RCC 7860 (cell line): ENCODE measurements around the gene PSMD8.
"Not testable (repeated sequence)": the region's sequence is repeated elsewhere in the genome, so short reads cannot be mapped to it uniquely, and the experiment has no call there.

Experiments used
- DNase-seq: peaks from one replicate; pipeline ENCODE4 v3.0.0-alpha.2; 2015; ENCODE audit warnings: low spot score
- FAIRE-seq: peaks from 2 replicates; lab custom pipeline; 2012; peaks lifted over from hg19 to GRCh38; lab: Jason Lieb, UNC

PSMD8 gene

DNA sequence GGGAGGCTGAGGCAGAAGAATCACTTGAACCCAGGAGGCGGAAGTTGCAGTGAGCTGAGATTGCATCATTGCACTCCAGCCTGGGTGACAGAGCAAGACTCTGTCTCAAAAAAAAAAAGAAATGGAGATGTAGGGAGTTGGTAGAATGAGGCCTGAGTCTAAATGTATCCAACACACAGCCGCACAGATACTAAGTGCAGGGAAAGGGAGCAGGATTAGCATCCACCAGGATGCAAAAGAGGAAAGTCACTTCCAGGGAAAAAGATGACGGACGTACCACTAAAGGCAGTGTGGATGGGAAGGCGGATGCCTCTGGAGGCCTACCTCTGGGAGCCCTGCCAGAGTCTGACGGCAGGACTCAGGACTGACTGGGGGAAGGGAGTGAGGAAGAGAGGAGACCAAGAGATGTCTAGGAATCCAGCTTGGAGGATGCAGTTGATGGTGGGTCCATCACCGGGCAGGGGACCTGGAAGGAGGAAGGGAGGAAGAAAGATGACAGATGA, 35.3 kb downstream of the PSMD8 start:
- no peak for DNase-seq
- FAIRE-seq = no peak

DNA sequence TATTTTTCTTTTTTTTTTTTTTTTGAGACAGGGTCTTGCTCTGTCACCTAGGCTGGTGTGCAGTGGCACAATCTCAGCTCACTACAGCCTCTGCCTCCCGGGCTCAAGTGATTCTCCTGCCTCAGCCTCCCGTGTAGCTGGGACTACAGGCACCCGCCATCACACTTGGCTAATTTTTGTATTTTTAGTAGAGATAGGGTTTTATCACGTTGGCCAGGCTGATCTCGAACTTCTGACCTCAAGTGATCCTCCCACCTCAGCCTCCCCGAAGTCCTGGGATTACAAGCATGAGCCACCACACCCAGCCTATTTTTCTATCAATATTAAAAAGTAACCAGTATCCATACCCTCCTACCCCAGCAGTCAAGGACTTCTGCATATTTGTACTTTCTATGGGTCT, 36.0 kb downstream of the PSMD8 start:
- FAIRE-seq, DNase-seq: not testable (repeated sequence)

DNA sequence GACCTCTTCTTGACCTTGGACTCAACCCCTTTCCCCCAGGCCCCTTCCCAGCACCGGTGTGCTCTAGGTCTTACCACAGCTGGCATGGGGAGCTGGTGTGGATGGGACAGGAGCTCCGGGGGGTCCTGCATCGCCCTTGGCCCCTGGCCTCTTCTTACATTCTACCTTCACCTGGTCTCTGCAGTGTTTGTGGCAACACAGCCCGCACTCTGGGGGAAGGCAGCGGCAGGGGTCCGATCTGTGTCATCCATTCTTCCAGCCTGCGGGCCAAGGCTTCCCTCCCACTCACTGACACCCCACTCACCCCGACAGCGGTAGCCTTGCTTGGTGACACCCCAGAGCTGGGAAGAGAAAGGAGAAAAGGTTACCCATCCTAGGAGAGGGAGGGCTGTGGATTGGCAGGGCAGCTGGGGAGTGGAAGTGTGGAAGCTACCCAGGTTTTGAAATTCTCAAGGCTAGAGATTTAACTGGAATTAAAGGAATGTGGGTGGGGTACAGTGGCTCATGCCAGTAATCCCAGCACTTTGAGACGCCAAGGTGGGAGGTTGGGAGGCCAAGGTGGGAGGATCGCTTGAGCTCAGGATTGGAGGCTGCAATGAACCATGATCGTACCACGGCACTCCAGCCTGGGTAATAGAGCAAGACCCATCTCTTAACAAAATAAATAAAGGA, 36.8 kb downstream of the PSMD8 start:
- FAIRE-seq (no peak), DNase-seq (no peak)

DNA sequence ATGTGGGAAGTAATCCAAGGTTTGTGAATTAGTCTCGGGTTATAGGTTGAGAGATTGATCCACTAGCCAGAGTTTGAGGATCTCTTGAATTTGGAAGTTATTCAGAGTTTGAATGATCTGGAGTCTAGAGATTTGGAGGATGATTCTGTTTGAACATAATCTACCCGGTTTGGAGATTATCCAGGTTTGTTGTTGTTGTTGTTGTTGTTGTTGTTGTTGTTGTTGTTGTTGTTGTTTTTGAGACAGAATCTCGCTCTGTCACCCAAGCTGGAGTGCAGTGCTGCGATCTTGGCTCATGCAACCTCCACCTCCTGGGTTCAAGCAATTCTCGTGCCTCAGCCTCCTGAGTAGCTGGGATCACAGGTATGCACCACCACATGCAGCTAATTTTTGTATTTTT, 37.5 kb downstream of the PSMD8 start:
- not testable (repeated sequence) for DNase-seq, FAIRE-seq

DNA sequence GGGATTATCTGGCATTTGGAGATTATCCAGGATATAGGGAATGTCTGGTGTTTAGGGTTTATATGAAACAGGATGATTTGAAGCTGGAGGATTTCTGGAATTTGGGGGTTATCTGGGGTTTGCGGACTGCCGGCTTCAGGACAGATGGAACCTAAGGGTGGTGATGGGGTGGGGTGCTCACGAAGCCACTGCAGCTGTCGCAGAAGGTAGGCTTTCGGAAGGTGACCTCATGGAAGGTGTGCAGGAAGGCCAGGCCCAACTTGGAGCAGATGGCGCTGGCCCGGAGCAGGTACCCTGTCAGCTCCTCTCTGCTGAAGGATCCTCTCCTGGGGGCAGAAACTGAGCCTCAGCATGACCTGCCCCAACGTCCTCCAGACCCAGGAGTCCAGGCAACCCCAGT, 38.1 kb downstream of the PSMD8 start:
- no peak for FAIRE-seq
- no peak for DNase-seq

DNA sequence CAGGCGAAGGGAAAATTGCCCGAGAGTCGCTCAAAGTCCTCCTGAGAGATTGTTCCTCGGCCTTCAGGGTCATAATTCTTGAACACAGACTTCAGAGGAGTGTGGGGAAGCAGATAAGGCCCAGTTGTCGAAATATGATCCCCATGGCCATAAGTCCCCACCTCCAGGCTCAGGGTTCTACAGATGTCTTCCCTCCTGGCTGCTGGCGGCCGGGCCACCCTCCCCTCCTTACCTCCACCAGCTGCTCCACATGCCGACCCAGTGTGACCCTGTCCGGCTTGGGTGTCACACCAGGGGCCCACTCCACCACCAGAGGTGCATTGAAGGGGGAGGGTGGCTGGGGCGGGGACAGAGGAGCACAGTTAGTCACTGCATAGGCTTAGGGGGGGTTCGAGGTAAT, 38.6 kb downstream of the PSMD8 start:
- no peak for DNase-seq
- no peak for FAIRE-seq

DNA sequence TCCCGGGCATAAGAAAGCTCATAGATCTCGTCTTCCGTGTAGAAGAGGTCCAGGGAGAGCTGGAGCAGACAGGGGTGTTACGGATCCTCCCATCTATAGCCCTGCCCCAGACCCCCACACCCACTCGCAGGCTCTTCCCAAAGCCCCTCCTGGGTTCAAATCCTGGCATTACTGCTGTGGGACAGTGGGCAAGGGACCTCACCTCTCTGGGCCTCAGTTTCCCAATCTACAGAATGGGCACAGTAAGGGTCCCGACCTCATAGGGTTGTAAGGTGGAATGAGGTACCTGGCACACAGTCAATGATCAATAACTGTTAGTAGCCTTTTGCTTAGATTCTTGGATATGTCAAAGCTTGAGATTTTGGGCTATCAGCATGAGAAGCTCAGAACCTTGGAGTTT, 39.0 kb downstream of the PSMD8 start:
- FAIRE-seq (no peak), DNase-seq (no peak)

DNA sequence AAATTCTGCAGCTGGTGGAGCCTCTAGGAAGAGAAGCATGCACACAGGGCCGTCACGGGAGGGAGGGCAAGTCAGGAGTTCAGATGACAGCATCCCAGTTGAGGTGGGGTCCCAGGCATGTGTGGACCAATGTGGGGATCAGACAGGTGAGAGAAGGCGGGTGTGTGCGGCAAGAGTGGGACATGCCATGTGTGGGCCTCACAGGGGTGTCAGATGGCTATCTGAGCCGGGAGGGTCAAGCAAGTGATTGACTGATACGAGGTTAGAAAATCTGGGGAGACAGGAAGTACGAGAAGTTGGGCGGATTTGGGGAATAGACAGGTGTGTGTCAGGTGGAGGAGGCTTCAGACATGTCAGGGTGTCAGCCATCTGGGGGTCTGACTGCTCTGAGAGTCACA, 42.8 kb downstream of the PSMD8 start:
- no peak for DNase-seq
- FAIRE-seq = no peak

DNA sequence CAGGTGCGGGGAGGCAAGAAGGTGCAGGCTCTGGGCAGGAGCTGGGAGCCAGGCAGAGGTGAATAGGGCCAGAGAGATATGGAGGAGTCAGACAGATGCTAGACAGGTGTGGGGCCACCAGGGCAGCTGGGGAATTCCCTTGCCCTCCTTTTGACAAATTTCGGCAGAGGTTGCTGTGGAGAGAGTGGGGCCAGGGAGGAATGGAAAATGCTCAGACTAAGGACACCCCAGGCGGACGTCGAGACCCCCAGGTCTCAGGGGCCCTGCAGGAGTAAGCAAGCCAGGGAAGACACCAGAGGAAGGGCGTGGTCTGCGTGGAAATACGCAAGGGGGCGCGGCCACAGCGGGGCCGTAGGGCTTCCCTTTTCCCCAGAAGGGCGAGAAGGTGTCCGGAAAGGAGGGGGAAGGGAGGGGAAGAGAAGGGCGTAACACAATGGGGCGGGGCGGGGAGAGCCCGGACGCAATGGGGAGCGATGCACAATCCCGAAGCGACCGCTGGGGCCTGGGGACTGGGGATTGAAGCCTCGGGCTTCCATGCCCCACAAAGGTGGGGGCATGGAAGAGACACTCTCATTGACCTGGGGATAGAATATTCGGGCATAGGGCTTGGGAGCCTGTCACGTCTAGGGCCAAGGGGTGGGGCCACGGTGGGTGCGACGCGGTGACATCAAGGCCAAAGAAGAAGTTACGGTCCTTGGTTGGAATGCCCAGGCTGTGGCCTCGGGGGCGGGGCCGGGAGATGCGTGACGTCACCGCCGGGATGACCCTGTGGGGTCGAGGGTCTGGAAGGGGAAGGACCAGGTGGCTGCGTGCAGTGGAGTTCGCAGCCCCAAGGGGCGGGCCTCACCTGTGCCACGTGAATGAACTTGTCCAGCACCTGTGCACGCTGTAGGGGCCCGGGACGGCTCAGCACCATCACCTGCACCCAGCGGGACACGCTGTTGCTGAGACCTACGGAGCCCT, 43.5 kb downstream of the PSMD8 start:
- DNase-seq (no peak), FAIRE-seq (no peak)

DNA sequence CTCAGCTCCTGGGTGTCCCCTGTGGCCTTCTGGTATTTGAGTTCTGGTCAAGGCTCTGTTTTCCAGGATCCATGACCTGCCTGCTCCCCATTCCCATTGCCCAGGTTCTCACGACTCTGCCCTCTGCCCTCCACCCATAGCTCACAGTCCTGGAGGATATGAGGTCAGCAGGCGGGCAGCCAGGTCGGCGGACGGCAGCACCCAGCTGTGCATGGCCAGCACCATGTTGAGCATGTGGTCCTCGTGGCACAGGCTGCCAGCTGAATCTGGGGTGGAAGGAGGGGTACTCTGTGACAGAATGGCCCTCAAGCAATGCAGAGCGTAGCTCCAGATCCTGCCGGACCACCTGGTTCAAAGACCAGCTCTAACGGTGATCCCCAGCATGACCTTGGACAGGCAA, 46.6 kb downstream of the PSMD8 start:
- no peak for DNase-seq
- FAIRE-seq = no peak

DNA sequence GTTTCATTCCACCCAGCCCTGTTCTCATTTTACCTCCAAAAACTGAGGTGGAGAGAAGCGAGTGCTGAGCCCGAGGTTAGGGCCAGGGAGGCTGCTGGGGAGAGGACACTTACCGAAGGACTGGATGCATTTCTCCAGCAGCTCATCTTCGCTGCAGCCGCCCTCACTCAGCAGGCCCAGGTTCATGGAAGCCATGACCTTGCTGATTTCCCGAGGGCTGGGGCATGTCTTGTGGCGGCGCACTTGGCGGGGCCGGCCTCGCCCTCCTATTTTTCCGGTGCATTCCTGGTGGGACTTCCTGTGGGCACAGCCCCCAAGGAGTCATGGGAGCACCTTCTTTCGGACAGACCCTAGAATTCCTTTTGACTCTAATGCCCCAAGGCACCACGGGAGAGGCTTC, 47.5 kb downstream of the PSMD8 start:
- FAIRE-seq = no peak
- no peak for DNase-seq

DNA sequence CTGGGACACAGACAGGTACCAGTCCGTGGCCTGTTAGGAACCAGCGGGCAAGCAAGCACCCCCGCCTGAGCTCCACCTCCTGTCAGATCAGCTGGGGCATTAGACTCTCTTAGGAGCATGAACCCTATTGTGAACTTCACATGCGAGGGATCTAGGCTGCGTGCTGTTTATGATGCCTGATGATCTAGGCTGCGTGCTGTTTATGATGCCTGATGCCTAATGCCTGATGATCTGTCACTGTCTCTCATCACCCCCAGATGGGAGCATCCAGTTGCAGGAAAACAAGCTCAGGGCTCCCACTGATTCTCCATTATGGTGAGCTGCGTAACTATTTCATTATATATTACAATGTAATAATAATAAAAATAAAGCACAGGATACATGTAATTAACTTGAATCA, 48.1 kb downstream of the PSMD8 start:
- no peak for FAIRE-seq
- no peak for DNase-seq

DNA sequence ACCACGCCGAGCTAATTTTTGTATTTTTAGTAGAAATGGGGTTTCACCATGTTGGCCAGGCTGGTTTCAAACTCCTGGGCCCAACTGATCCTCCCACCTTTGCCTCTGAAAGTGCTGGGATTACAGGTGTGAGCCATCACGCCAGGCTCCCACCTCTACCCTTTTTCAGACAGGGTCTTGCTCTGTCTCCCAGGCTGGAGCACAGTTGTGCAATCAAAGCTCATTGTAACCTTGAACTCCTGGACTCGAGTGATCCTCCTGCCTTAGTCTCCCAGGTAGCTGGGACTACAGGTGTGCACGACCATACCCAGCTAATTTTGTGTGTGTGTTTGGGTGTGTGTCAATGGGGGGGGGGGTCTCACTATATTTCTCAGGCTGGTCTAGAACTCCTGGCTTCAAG, 49.9 kb downstream of the PSMD8 start:
- DNase-seq (no peak), FAIRE-seq (no peak)

DNA sequence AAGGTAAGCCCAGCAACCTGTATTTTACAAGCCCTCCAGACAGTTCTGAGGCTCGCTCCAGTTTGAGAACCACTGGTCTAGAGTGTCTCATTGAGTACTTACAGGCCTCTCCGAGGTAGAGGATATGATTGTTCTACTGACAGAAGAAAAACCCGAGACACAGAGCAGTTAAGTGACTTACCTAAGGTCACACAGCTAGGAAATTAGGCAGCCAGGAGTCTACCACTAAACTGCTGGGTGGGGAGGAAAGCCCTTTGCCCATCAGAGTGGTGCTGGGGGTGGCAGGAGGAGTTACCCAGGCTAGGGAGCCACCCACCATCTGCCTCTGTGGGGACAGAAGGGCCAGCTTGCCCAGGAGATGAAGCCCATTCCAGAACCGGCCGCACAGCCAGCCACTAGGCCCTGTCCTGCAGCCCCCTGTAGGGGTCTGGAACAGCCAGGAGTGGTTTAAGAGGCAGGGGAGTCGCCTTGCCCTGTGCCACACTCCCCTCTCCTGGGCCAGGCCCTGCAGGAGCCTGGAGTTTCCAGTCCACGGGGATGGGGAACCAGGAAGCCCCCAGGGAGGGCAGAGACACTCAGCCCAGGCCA, 50.9 kb downstream of the PSMD8 start:
- no peak for DNase-seq
- FAIRE-seq = no peak

DNA sequence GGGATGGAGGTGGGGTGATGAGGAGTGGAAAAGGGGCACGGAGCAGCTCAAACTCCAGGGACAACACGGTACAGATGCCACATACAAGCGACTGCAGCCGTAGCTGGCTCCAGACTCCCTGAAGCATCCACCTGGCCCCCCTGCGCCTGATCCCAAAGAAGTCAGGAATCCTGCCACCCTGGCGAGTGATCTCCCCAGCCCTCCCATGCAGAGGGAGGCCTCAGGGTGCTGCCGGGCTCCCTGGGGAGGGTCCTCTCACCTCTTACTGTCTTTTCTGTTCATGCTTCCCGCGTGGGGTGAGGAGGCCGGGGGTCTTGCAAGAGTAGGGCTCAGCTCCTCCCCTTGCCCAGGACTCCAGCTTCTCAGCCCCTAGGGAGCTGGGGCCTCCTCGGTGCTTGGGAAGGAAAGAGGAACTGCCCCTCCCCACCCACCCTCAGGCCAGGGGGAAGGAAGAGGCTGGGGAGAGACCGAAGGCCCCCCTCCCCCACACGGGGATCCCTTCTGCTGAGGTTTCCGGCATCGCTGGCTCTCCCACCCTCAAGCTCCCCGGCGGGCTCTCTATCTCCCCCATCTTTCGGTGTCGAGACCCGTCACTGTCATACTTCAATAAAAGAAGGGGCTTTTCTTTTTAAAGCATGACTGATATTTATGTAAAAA, 51.6 kb downstream of the PSMD8 start, which contains the start of gene RASGRP4:
Gene RASGRP4 (minus strand): TSS at position 410 of the 657 bp plus-strand sequence. CDS start 128 bp downstream, at position 282.
- no peak for DNase-seq

DNA sequence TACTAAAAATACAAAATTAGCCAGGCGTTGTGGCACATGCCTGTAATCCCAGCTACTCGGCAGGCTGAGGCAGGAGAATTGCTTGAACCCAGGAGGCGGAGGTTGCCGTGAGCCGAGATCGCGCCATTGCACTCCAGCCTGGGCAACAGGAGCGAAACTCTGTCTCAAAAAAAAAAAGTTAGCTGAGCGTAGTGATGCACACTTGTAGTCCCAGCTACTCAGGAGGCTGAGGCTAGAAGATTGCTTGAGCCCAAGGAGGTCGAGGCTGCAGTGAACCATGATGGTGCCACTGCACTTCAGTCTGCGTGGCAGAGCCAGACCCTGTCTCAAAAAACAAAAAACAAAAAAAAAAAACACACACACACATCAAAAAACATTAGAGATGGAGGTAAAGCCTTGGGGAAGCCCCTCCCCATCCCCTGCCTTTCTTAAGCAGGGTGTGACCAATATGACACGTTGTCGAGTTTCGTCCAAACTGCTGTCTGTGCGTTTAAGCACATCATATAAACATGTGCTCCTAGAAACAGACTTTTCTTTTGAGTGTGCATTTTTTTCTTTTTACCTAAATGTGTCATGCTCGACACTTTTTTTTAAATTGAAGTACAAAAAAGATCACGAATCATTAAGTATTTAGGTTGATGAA, 52.8 kb downstream of the PSMD8 start:
- DNase-seq, FAIRE-seq: not testable (repeated sequence)

More for the DNA sequence above, 51.6 kb downstream of the PSMD8 start, which contains the start of gene RASGRP4:
- no peak for FAIRE-seq

DNA sequence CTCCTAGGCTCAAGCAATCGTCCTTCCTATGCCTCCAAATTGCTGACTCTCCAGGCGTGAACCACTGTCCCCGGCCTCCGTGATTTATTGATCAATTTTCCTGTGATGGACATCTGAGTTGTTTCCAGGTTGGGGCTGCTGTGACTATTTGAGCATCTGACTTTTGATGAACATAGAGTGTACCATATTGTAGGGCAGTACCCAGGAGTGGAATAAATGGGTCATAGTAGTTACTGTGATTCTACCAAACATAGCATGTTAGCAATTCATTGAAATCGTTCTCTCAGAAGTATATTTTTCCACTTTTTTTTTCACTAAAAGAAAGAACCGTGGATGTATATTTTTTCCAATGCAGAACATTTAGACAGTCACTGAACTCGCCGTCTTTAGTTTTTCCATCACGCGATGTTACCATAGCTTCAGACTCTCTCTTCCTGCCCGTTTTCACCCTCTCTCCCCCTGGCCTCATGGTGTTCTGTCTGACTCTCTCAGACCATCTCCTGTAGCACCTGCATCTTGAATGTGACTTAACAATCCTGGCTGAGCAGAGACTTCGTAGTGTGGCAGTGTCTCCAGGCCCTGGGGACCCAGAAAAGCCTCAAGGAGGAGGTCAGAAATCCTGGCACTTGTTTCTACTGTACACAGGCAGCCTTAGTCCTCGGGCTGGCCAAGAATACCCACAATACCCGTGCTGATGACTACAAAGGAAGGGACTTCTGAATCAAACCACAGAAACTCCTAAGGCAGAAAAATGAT, 54.9 kb downstream of the PSMD8 start:
- FAIRE-seq = no peak
- DNase-seq = no peak

DNA sequence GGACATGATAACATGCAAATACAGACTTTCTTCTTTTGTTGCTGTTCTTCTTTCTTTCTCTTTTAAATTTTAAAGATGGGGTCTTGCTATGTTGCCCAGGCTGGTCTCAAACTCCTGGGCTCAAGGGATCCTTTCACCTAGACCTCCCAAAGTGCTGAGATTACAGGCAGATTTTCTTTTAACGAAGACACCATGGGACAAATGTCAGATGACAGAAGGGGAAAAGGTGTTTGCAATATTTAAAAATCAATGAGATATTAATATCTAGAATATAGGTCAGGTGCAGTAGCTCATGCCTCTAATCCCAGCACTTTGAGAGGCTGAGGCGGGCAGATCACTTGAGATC, 55.4 kb downstream of the PSMD8 start:
- no peak for FAIRE-seq

DNA sequence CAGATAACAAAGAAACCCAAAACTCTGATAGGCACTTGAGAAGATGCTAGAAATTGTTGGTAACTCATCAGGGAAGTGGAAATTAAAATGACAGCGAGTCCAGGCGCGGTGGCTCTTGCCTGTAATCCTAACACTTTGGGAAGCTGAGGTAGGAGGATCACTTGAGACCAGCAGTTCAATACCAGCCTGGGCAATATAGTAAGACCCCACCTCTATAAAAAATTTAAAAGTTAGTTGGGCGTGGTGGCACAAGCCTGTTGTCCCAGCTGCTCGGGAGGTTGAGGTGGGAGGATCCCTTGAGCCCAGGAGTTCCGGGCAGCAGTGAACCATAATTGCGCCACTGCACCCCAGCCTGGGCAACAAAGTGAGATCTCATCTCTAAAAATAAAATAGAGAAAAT, 56.6 kb downstream of the PSMD8 start:
- DNase-seq = no peak
- FAIRE-seq = no peak

More for the DNA sequence above, 55.4 kb downstream of the PSMD8 start:
- DNase-seq = no peak

DNA sequence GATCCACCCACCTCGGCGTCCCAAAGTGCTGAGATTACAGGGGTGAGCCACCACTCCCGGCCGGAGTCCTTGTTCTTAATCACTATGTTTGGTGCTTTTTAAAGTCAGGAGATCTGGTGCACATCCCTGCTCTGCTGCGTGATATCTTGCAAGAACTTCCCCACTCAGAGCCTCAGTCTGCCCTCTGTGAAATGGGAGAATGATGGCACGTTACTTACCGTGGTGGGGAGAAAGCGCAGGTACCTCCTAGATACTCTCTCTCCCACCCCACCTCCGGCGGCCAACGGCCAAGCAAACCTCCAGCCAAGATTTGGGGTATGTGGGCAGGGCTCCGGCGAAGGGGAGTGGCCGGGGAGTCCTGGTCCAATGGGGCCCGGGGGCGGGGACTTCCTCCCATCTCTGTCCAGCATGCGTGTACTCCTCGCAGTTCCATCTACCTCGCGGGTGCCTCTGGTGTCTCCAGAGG, 58.9 kb downstream of the PSMD8 start, which contains the start of gene RYR1:
Gene RYR1 (plus strand): TSS at position 424 of the 466 bp plus-strand sequence. CDS start 139 bp downstream, outside the sequence.
- FAIRE-seq (no peak), DNase-seq (no peak)
